GM23248 (cell line): ENCODE data around the gene AGRP. TPM values are rescaled to one million over a fixed set of nuclear protein-coding genes. Genes with fewer than 3 reads are reported as not detected.
A peak's percentile ranks its signal among the peaks of the same experiment; 100 is the strongest.
"Not testable (repeated sequence)": the region's sequence is repeated elsewhere in the genome, so short reads cannot be mapped to it uniquely, and the experiment has no call there.

Source experiments
- DNase-seq: peaks from one replicate; pipeline ENCODE4 v3.0.0-alpha.2; 2015
- H2AFZ ChIP-seq: fragments of 200-600 bp; sonication (generic); 2 replicates; pipeline ENCODE4 v1.6.1; 2016; ENCODE audit warnings: antibody characterized with exemption
- H3F3A ChIP-seq: fragments of 200-600 bp; sonication (generic); 2 replicates; pipeline ENCODE4 v1.6.1; 2016; ENCODE audit warnings: mild to moderate bottlenecking, antibody characterized with exemption, mixed run types; ENCODE audit not compliant: insufficient read depth
- H3K27ac ChIP-seq: fragments of 200-600 bp; sonication (generic); 2 replicates; pipeline ENCODE4 v1.5.1; 2016; ENCODE audit warnings: mild to moderate bottlenecking
- H3K27me3 ChIP-seq: fragments of 200-600 bp; sonication (generic); replicated peaks from 2 replicates; pipeline ENCODE4 v1.6.1; 2016; ENCODE audit warnings: mild to moderate bottlenecking; ENCODE audit not compliant: insufficient read depth
- H3K36me3 ChIP-seq: fragments of 200-600 bp; sonication (generic); 2 replicates; pipeline ENCODE4 v1.6.1; 2016; ENCODE audit warnings: low read depth, mild to moderate bottlenecking
- H3K4me1 ChIP-seq: fragments of 200-600 bp; sonication (generic); 2 replicates; pipeline ENCODE4 v1.6.1; 2016; ENCODE audit warnings: mild to moderate bottlenecking; ENCODE audit not compliant: insufficient read depth
- H3K4me2 ChIP-seq: fragments of 200-600 bp; sonication (generic); one replicate; pipeline ENCODE4 v1.6.1; 2016; ENCODE audit warnings: mild to moderate bottlenecking; ENCODE audit not compliant: unreplicated experiment
- H3K4me3 ChIP-seq: fragments of 200-600 bp; sonication (generic); 2 replicates; pipeline ENCODE4 v1.5.1; 2016; ENCODE audit warnings: mild to moderate bottlenecking
- H3K79me2 ChIP-seq: fragments of 200-600 bp; sonication (generic); 2 replicates; pipeline ENCODE4 v1.6.1; 2016; ENCODE audit warnings: mild to moderate bottlenecking; ENCODE audit not compliant: insufficient read depth
- H3K9ac ChIP-seq: fragments of 200-600 bp; sonication (generic); 2 replicates; pipeline ENCODE4 v1.6.1; 2016; ENCODE audit warnings: mild to moderate bottlenecking
- H3K9me2 ChIP-seq: fragments of 200-600 bp; sonication (generic); 2 replicates; pipeline ENCODE4 v1.6.1; 2016; ENCODE audit warnings: mixed run types, mild to moderate bottlenecking, moderate library complexity; ENCODE audit not compliant: insufficient read depth
- H3K9me3 ChIP-seq: fragments of 200-600 bp; sonication (generic); one replicate; pipeline ENCODE4 v1.6.1; 2017; ENCODE audit warnings: low read depth
- H4K20me1 ChIP-seq: fragments of 200-600 bp; sonication (generic); 2 replicates; pipeline ENCODE4 v1.6.0; 2016; ENCODE audit not compliant: insufficient read depth
- EZH2 ChIP-seq: fragments of 200-600 bp; sonication (generic); IDR thresholded peaks from 2 replicates; pipeline ENCODE4 v1.6.1; 2018; ENCODE audit warnings: antibody characterized with exemption, mild to moderate bottlenecking; ENCODE audit not compliant: insufficient read depth, poor library complexity, severe bottlenecking
- EZH2phosphoT487 ChIP-seq: fragments of 200-600 bp; sonication (generic); IDR thresholded peaks from 2 replicates; pipeline ENCODE4 v1.6.1; 2018; ENCODE audit warnings: antibody characterized with exemption, moderate library complexity, mild to moderate bottlenecking, low read depth; ENCODE audit not compliant: insufficient read depth
- WGBS, 2 experiments: methylation state at CpG; one replicate each; pipeline ENCODE4 v1.1.6; 2015 to 2017; ENCODE audit warnings: low lambda C conversion rate in 2 of 2, low coverage in 1 of 2; ENCODE audit errors: missing lambda C conversion rate in 2 of 2; 5-methylcytosine and 5-hydroxymethylcytosine counted together
- in situ Hi-C: fragments of 300-500 bp; cut with MboI; formaldehyde crosslinking; loops from 2 replicates; pipeline ENCODE4 v1.15.0; 2020
- polyA plus RNA-seq: library from polyadenylated mRNA; unstranded; fragments of >200 nt; fragmentation: Nextera tagmentation; extraction: Ambion mirVana; gene quantifications from 2 replicates; pipeline ENCODE4 v1.2.1, GENCODE V29; 2016
- total RNA-seq: library from RNA; depleted of rRNA; stranded (reverse); fragments of >200 nt; shearing (Covaris generic); gene quantifications from 2 replicates; pipeline ENCODE4 v1.2.3, GENCODE V29; 2014

AGRP gene
- total and polyA plus RNA-seq, 2 experiments from 2014 or later: not detected

GRCh38 chr16:67517155-67517445 is 33.8 kb upstream of the AGRP start:
- in situ Hi-C loops: no loop called here
- Histone ChIP-seq H3K27ac (no peak overlapping the region), H3K79me2 (no peaks in the 10 kb centered on the region)

DNA sequence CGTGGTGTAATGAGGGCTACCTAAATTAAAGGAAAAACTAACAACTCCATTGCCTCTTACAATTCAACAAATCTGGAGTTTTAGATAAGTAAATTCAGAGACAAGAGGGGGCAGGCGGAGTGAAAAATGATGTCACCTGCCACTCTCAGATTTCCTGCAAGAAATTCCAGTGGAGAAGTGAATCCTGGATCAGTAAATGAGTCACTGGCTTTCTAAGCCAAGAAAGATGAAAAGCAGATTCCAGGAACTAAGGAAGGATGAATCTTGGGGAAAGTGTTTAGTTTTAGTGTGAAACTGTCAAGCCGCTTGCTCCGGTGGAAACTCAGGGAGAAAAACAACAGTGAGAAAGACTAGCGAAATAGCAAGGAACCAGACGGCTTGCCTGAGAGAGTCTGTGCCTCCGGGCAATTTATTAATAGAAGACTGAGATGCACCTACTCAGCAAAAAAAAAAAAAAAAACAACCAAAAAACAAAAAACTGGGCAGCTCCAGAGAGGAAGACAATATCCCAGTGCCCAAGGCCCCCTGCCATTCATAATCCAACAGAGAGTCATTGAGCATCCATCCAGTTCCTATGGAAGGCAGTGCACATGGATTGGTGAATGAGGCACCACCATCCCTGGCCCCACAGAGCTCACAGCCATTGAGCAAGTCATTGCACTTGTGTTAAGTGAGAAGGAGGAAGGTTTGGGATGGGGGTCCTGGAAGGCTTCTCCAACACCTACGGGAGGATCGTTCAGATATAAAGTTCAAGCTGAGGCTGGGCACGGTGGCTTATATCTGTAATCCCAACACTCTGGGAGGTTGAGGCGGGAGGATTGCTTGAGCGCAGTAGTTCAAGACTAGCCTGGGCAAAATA is 33.2 kb upstream of the AGRP start:
- WGBS, 2 experiments: 52 to 56% methylated on average over 12 of the region's 12 CpGs
- peak overlapping the region; percentile 57 for H3K4me2 ChIP-seq
- 0 out of 2 replicates have a peak overlapping the region, but pooled peaks have one; percentile 4 for H2AFZ ChIP-seq
- no peaks in the 10 kb centered on the region for H3K9me2 ChIP-seq
- H3K9me3 ChIP-seq: no peaks in the 10 kb centered on the region
- no peak for TF ChIP-seq EZH2phosphoT487
- TF ChIP-seq EZH2: no peak
- H3F3A ChIP-seq: peaks cover 18% of the 10 kb centered on the region; the same call in 1 of the 2 replicates
- DNase-seq: peak; percentile 73
- in situ Hi-C loops: no loop called here
- no peaks in the 10 kb centered on the region for H4K20me1 ChIP-seq
- H3K27me3 ChIP-seq: no peaks in the 10 kb centered on the region
- peak overlapping the region; percentile 35; the same call in 1 of the 2 replicates for H3K9ac ChIP-seq
- peaks cover 12% of the 10 kb centered on the region for H3K4me1 ChIP-seq
- H3K4me3 ChIP-seq: peak overlapping the region; percentile 33; the same call in 1 of the 2 replicates
- no peaks in the 10 kb centered on the region for H3K79me2 ChIP-seq
- H3K36me3 ChIP-seq: no peaks in the 10 kb centered on the region
- peak overlapping the region; percentile 22 for H3K27ac ChIP-seq

More at GRCh38 chr16:67517155-67517445, 33.8 kb upstream of the AGRP start:
- no peaks in the 10 kb centered on the region for H3K36me3 ChIP-seq
- TF ChIP-seq EZH2phosphoT487: no peak
- TF ChIP-seq EZH2: no peak
- H3K4me3 ChIP-seq: no peak overlapping the region
- H2AFZ ChIP-seq: no peak overlapping the region
- no peaks in the 10 kb centered on the region for H3K9me2 ChIP-seq
- DNase-seq: no peak
- H3K4me2 ChIP-seq: no peak overlapping the region
- H3K4me1 ChIP-seq: peaks cover 12% of the 10 kb centered on the region
- no peak overlapping the region for H3K9ac ChIP-seq
- no peaks in the 10 kb centered on the region for H3K9me3 ChIP-seq
- no peaks in the 10 kb centered on the region for H3K27me3 ChIP-seq
- H4K20me1 ChIP-seq: no peaks in the 10 kb centered on the region
- H3F3A ChIP-seq: peaks cover 18% of the 10 kb centered on the region; the same call in 1 of the 2 replicates
- WGBS, 2 experiments: 80 to 82% methylated on average over 3 of the region's 3 CpGs

DNA sequence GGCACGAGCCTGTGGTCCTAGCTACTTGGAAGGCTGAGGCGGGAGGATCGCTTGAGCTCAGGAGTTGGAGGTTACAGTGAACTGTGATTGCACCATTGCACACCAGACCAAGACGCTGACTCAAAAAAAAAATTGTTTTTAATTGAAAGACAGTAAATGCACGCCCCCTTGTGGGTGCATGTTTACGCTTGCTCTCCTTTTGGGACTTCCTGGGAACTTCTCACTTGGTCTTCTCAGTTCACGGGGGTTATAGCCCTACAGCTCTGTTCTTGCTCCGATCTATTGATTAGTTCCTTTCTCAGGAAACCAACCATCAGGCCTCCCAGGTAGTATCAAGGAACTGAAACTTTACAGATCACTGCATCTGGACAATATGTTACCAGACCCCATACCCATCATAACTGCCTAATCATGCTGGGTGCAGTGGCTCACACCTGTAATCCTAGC is 31.1 kb upstream of the AGRP start:
- in situ Hi-C loops: no loop called here
- Histone ChIP-seq H3F3A (peaks cover 18% of the 10 kb centered on the region; the same call in 1 of the 2 replicates), H3K9me2 (no peaks in the 10 kb centered on the region), H3K9me3 (no peaks in the 10 kb centered on the region), H3K27me3 (no peaks in the 10 kb centered on the region), H3K27ac (no peak overlapping the region), H3K4me2 (no peak overlapping the region), H3K79me2 (no peaks in the 10 kb centered on the region), H3K4me1 (peaks cover 12% of the 10 kb centered on the region), H4K20me1 (no peaks in the 10 kb centered on the region), H2AFZ (no peak overlapping the region), H3K36me3 (no peaks in the 10 kb centered on the region), H3K4me3 (no peak overlapping the region), H3K9ac (no peak overlapping the region)
- WGBS, 2 experiments: 5 to 6% methylated on average over 8 of the region's 8 CpGs
- peak; percentile 92 for DNase-seq
- TF ChIP-seq EZH2phosphoT487 (no peak), EZH2 (no peak)

DNA sequence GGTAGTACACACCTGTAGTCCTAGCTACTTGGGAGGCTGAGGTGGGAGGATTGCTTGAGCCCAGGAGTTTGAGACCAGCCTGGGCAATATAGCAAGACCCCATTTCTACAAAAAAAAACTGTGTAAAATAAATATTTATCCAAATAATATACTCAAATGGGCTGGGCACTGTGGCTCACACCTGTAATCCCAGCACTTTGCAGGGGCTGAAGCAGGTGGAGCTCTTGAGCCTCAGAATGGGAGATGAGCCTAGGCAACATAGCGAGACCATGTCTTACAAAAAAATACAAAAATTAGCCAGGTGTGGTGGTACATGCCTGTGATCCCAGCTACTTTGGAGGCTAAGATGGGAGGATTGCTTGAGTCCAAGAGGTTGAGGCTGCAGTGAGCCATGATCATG is 30.5 kb upstream of the AGRP start:
- Histone ChIP-seq H3K4me1 (peaks cover 12% of the 10 kb centered on the region), H3F3A (peaks cover 18% of the 10 kb centered on the region; the same call in 1 of the 2 replicates)
- in situ Hi-C loops, H3K36me3 ChIP-seq, H3K9me3 ChIP-seq, H3K9me2 ChIP-seq, H2AFZ ChIP-seq, H3K9ac ChIP-seq, H3K79me2 ChIP-seq, H3K4me2 ChIP-seq, H4K20me1 ChIP-seq, DNase-seq, H3K4me3 ChIP-seq, H3K27me3 ChIP-seq, H3K27ac ChIP-seq: not testable (repeated sequence)
- 100% methylated on average over 1 of the region's 1 CpG for WGBS, 2 experiments
